GM12878 (cell line): ENCODE results near the gene TRIM67. TPM values are rescaled to one million over a fixed set of nuclear protein-coding genes. Genes with fewer than 3 reads are reported as not detected.

Source experiments
- ATAC-seq: fragments of 200-7000 bp; cut with Tn5 transposase; 3 replicates; pipeline ENCODE4 v1.9.1; 2020; ENCODE audit warnings: mild to moderate bottlenecking, moderate library complexity
- BruUV-seq: library from RNA; stranded (reverse); fragments of 400-500 nt; replicated peaks from 2 replicates; lab custom pipeline; 2021; lab: Mats Ljungman, UMichigan
- CTCF ChIA-PET: fragments of 300-600 bp; sonication (Branson Sonifier 250); formaldehyde crosslinking; extraction: SDS; loops from one replicate; lab custom pipeline; 2021; ENCODE audit warnings: inconsistent platforms; lab: Yijun Ruan, JAX
- POLR2A ChIA-PET: fragments of 350-600 bp; formaldehyde crosslinking; extraction: SDS; loops from one replicate; lab custom pipeline; 2021; ENCODE audit warnings: inconsistent platforms; lab: Charles Lee
- RAD21 ChIA-PET: fragments of 300-600 bp; sonication (Branson Sonifier 250); formaldehyde crosslinking; loops from one replicate; lab custom pipeline; 2023; ENCODE audit warnings: antibody characterized with exemption; ENCODE audit not compliant: unreplicated experiment; lab: Charles Lee
- SMC1A ChIA-PET: fragments of 300-600 bp; sonication (Branson Sonifier 250); formaldehyde crosslinking; loops from one replicate; lab custom pipeline; 2023; ENCODE audit not compliant: unreplicated experiment, uncharacterized antibody; lab: Charles Lee
- DNase-seq: peaks from one replicate; pipeline ENCODE4 v3.0.0-alpha.2; 2011; ENCODE audit warnings: low read depth, low spot score
- FAIRE-seq: peaks from 3 replicates; lab custom pipeline; 2011; peaks lifted over from hg19 to GRCh38; lab: Jason Lieb, UNC
- H2AFZ ChIP-seq: 2 replicates; pipeline ENCODE4 v1.6.0; 2011; ENCODE audit warnings: low read depth, low read length, control low read depth; ENCODE audit not compliant: control insufficient read depth
- H3K27ac ChIP-seq: 2 replicates; pipeline ENCODE4 v1.5.1; 2011; ENCODE audit warnings: control low read depth; ENCODE audit not compliant: control insufficient read depth, insufficient read depth
- H3K27me3 ChIP-seq, 2 experiments: replicated peaks in 1 of 2; 2 replicates each; pipeline versions ENCODE4 v1.6.0 to v1.6.1; 2011; ENCODE audit warnings: low read length in 1 of 2; ENCODE audit not compliant: control insufficient read depth in 2 of 2, insufficient read depth in 2 of 2
- H3K36me3 ChIP-seq, 2 experiments: 2 replicates each; pipeline ENCODE4 v1.5.1; 2011; ENCODE audit warnings: low read length in 1 of 2; ENCODE audit not compliant: control insufficient read depth in 2 of 2, insufficient read depth in 2 of 2
- H3K4me1 ChIP-seq: 2 replicates; pipeline ENCODE4 v1.6.1; 2011; ENCODE audit warnings: mild to moderate bottlenecking, low read length, moderate library complexity, mixed read lengths; ENCODE audit not compliant: control insufficient read depth, insufficient read depth
- H3K4me2 ChIP-seq: 2 replicates; pipeline ENCODE4 v1.6.0; 2011; ENCODE audit warnings: control low read depth; ENCODE audit not compliant: control insufficient read depth, insufficient read depth
- H3K4me3 ChIP-seq: fragments of 200-600 bp; sonication (generic); 2 replicates; pipeline ENCODE4 v1.5.1; 2016
- H3K79me2 ChIP-seq: 2 replicates; pipeline ENCODE4 v1.6.0; 2011; ENCODE audit warnings: low read length; ENCODE audit not compliant: control insufficient read depth, insufficient read depth
- H3K9ac ChIP-seq: 2 replicates; pipeline ENCODE4 v1.8.0; 2011; ENCODE audit warnings: low read length, control low read depth, mixed read lengths; ENCODE audit not compliant: control insufficient read depth, insufficient read depth
- H3K9me3 ChIP-seq: replicated peaks from 3 replicates; pipeline ENCODE4 v1.5.1; 2011; ENCODE audit warnings: mild to moderate bottlenecking, low read length; ENCODE audit not compliant: control insufficient read depth, insufficient read depth
- H4K20me1 ChIP-seq: 2 replicates; pipeline ENCODE4 v1.6.0; 2011; ENCODE audit not compliant: control insufficient read depth, insufficient read depth
- BACH1 ChIP-seq: fragments of 450-650 bp; IDR thresholded peaks from 2 replicates; pipeline ENCODE4 v1.6.1; 2017; ENCODE audit warnings: mild to moderate bottlenecking, borderline replicate concordance
- CREB1 ChIP-seq: IDR thresholded peaks from 2 replicates; pipeline ENCODE4 v1.6.1; 2012; ENCODE audit warnings: low read depth, mild to moderate bottlenecking, inconsistent platforms
- EP300 ChIP-seq, 2 experiments: fragments of 150-350 bp in 1 of 2; IDR thresholded peaks; 2 replicates each; pipeline ENCODE4 v1.6.1; 2011 to 2012; ENCODE audit warnings: low read depth in 2 of 2, low read length in 2 of 2, borderline replicate concordance in 1 of 2, improper control_type of control experiment in 1 of 2, inconsistent platforms in 1 of 2; ENCODE audit not compliant: control insufficient read depth in 1 of 2
- EZH2 ChIP-seq: IDR thresholded peaks from 2 replicates; pipeline ENCODE4 v1.6.1; 2012; ENCODE audit warnings: low read depth, mild to moderate bottlenecking, control low read depth, inconsistent platforms, low read length, borderline replicate concordance; ENCODE audit not compliant: control insufficient read depth
- WGBS: methylation state at CpG from one replicate; pipeline ENCODE4 v1.1.6; 2016; ENCODE audit warnings: low lambda C conversion rate; ENCODE audit not compliant: insufficient replicate concordance, insufficient coverage; ENCODE audit errors: missing lambda C conversion rate; 5-methylcytosine and 5-hydroxymethylcytosine counted together
- in situ Hi-C: fragments of 300-500 bp; cut with MboI; formaldehyde crosslinking; loops from 9 replicates; pipeline ENCODE4 v1.14.3; 2018; ENCODE audit warnings: mixed read lengths
- intact Hi-C: fragments of 100-400 bp; cut with micrococcal nuclease; formaldehyde crosslinking; loops from one replicate; pipeline ENCODE4 v1.14.2; 2022; ENCODE audit not compliant: unreplicated experiment
- polyA plus RNA-seq, 11 experiments: library from polyadenylated mRNA; depleted of rRNA in 4 of 11; unstranded in 6 of 11; stranded (reverse) in 5 of 11; fragments of >200 nt; fragmentation: Nextera tagmentation in 4 of 11; fragmentation: Illumina TruSeq in 1 of 11; extraction: Ambion mirVana in 4 of 11; extraction: Trizol in 1 of 11; gene quantifications; 1 replicate in 1 of 11; 2 replicates in 10 of 11; pipeline versions ENCODE4 v1.2.1 to v1.2.3, GENCODE V29; 2011 to 2016; ENCODE audit warnings: inconsistent platforms in 2 of 11, missing spikeins in 2 of 11, low read depth in 1 of 11
- total RNA-seq, 4 experiments: library from RNA; depleted of rRNA in 3 of 4; stranded (reverse); fragments of >200 nt in 3 of 4; fragmentation: Illumina TruSeq in 1 of 4; extraction: Trizol in 1 of 4; gene quantifications; 2 replicates each; pipeline versions ENCODE4 v1.2.1 to v1.2.3, GENCODE V29; 2013 to 2021
- TF ChIP-seq, protein P1 (sequence below): fragments of 450-650 bp; formaldehyde crosslinking; IDR thresholded peaks from 2 replicates; pipeline ENCODE4 v1.4.0; 2020; ENCODE audit warnings: mild to moderate bottlenecking, moderate library complexity

Gene TRIM67
- total and polyA plus RNA-seq, 10 of the 15 experiments (the other 5 are each of a cell fraction or from before 2014, with no cell fraction given) = under 0.01 to 0.01 TPM; not detected in 8

GRCh38 chr1:231192620-231193163, 30.8 kb downstream of the TRIM67 start (continued):
- no peak for TF ChIP-seq BACH1
- no peak for TF ChIP-seq EP300 (IDR thresholded peaks at IDR 0.05; ENCODE audit: borderline replicate concordance in 1 of 2, control insufficient read depth in 1 of 2, low read depth in 2 of 2, low read length in 2 of 2)
- no peak for TF ChIP-seq EZH2
- TF ChIP-seq, protein P1, sequence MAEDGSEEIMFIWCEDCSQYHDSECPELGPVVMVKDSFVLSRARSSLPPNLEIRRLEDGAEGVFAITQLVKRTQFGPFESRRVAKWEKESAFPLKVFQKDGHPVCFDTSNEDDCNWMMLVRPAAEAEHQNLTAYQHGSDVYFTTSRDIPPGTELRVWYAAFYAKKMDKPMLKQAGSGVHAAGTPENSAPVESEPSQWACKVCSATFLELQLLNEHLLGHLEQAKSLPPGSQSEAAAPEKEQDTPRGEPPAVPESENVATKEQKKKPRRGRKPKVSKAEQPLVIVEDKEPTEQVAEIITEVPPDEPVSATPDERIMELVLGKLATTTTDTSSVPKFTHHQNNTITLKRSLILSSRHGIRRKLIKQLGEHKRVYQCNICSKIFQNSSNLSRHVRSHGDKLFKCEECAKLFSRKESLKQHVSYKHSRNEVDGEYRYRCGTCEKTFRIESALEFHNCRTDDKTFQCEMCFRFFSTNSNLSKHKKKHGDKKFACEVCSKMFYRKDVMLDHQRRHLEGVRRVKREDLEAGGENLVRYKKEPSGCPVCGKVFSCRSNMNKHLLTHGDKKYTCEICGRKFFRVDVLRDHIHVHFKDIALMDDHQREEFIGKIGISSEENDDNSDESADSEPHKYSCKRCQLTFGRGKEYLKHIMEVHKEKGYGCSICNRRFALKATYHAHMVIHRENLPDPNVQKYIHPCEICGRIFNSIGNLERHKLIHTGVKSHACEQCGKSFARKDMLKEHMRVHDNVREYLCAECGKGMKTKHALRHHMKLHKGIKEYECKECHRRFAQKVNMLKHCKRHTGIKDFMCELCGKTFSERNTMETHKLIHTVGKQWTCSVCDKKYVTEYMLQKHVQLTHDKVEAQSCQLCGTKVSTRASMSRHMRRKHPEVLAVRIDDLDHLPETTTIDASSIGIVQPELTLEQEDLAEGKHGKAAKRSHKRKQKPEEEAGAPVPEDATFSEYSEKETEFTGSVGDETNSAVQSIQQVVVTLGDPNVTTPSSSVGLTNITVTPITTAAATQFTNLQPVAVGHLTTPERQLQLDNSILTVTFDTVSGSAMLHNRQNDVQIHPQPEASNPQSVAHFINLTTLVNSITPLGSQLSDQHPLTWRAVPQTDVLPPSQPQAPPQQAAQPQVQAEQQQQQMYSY (CRISPR knock-in tag) = no peak

DNA sequence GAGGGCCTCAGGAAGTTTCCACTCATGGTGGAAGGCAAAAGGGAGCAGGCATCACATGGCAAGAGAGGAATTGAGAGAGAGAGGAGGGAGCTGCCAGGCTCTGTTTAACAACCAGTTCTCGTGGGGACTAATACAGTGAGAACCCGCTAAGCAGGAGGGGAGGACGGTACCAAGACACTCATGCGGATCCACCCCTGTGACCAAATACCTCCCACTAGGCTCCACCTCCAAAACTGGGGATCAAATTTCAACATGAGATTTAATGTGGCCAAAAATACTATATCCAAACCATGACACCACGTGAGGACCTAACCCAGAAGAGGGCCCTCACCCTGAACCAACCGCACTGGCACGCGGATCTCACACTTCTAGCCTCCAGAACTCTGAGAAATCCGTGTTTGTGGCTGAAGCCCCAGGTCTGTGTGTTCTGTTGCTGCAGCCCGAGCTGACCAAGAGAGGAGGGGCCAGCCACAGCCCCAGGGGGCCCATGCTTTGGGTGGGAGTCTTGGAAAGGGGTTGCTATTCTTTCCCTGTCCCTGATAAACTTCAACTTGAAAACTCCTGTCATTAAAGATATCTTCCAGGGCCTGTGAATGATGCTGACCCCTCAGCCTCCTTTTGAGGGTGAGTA, 32.0 kb downstream of the TRIM67 start:
- SMC1A ChIA-PET = no interaction called here
- no peak overlapping the region for H3K27ac ChIP-seq
- no peaks in the 10 kb centered on the region for H3K4me1 ChIP-seq
- in situ Hi-C loops = no loop called here
- no peak overlapping the region for H3K9ac ChIP-seq
- H3K4me2 ChIP-seq = no peak overlapping the region
- TF ChIP-seq CREB1 = no peak
- intact Hi-C loops = no loop called here
- no peaks in the 10 kb centered on the region for H3K79me2 ChIP-seq
- RAD21 ChIA-PET = no interaction called here
- BruUV-seq = no TSS peak
- H3K9me3 ChIP-seq = no peaks in the 10 kb centered on the region
- H3K36me3 ChIP-seq = no peaks in the 10 kb centered on the region
- WGBS = 45% methylated on average over 10 of the region's 10 CpGs
- H2AFZ ChIP-seq = no peak overlapping the region
- no peaks in the 10 kb centered on the region for H4K20me1 ChIP-seq
- DNase-seq (no peak), ATAC-seq (no peak), FAIRE-seq (no peak)
- CTCF ChIA-PET = no interaction called here
- H3K4me3 ChIP-seq = no peak overlapping the region
- H3K27me3 ChIP-seq = no peaks in the 10 kb centered on the region; a peak in 1 of 4 replicates
- POLR2A ChIA-PET = no interaction called here
